ENCODE data around the gene PARP3. TPM values are rescaled to one million over a fixed set of nuclear protein-coding genes. Genes with fewer than 3 reads are reported as not detected.

The PARP3 gene
- total and polyA plus RNA-seq, 2 of the 8 experiments (the other 6 are each of a cell fraction or from before 2014, with no cell fraction given) = 1.3 to 1.6 TPM

DNA sequence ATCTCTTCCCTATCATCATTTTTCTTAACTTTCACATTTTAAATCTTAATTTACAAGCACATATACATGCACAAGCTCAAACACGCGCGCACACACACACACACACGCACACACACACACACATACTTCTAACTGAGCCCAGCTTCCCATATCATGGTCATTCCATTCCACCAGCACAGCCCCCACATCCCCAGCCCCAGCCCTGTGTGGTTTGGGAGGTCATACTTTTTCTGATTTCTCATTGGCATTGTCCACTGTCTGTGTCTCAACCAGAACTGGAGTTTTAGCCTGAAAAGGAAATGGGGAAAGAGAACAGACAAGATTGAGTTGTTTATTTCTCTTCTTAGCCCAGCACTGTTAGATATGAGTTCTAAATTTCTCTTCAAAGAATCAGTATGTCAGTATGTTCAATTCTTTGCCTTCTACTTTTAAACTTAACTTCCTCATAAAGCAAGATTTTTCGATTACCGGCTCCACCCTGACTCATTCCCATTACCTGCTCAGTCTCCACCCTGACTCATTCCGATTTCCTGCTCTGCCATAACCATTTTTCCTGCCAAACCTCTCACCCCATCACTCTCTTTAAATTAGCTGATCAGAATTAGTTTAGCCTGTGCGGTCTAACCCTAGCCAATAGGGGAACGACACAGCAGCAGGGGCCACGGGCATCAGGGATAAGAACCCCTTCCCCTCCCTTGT lies 45.4 kb upstream of the PARP3 start:
- Histone ChIP-seq H2BK15ac (ENCODE audit: low read length) (no peak overlapping the region), H2AK5ac (ENCODE audit: low read depth, low read length) (no peak overlapping the region), H2AFZ (ENCODE audit: low read length) (no peak overlapping the region), H3K4ac (replicated peaks; ENCODE audit: insufficient read length, low read depth, low read length) (no peak overlapping the region), H3K14ac (ENCODE audit: insufficient read length) (no peak overlapping the region), H3K9me3 (ENCODE audit: insufficient read depth in 2 of 2, low read depth in 1 of 2, low read length in 1 of 2) (no peaks in the 10 kb centered on the region; a peak in 1 of 4 replicates), H2BK5ac (ENCODE audit: low read depth, low read length) (no peak overlapping the region), H3K4me3 (ENCODE audit: extremely low read depth in 1 of 4, insufficient read depth in 2 of 4, low read depth in 3 of 4, low read length in 4 of 4) (no peak overlapping the region), H2BK120ac (replicated peaks; ENCODE audit: low read depth, low read length) (no peak overlapping the region), H4K8ac (ENCODE audit: extremely low read depth, insufficient read depth, low read length) (no peak overlapping the region), H3K4me1 (replicated peaks in 1 of 4; ENCODE audit: control insufficient read depth in 3 of 4, insufficient read depth in 4 of 4, low read length in 3 of 4) (peaks cover 0 to 3% (median 2%) of the 10 kb centered on the region in 4 experiments; a peak in 1 of 7 replicates), H3K23ac (ENCODE audit: insufficient read length) (no peak overlapping the region), H3K18ac (ENCODE audit: extremely low read depth, low read length) (no peak overlapping the region), H3K27me3 (replicated peaks in 1 of 4; ENCODE audit: control insufficient read depth in 3 of 4, extremely low read depth in 1 of 4, insufficient read depth in 3 of 4, low read length in 3 of 4) (no peaks in the 10 kb centered on the region; a peak in 3 of 7 replicates), H3K9ac (replicated peaks in 1 of 4; ENCODE audit: extremely low read depth in 1 of 4, low read depth in 3 of 4, low read length in 3 of 4) (no peak overlapping the region), H3K27ac (ENCODE audit: low read depth, low read length) (no peak overlapping the region), H3K36me3 (ENCODE audit: control insufficient read depth in 2 of 4, insufficient read depth in 4 of 4, low read length in 3 of 4) (no peaks in the 10 kb centered on the region), H3K79me2 (ENCODE audit: control insufficient read depth in 1 of 2, insufficient read depth in 2 of 2, low read length in 2 of 2) (no peaks in the 10 kb centered on the region), H3K56ac (replicated peaks; ENCODE audit: insufficient read length, low read depth, low read length) (no peak overlapping the region), H3K23me2 (ENCODE audit: low read depth, low read length) (no peaks in the 10 kb centered on the region; the same call in 1 of the 2 replicates), H2BK12ac (ENCODE audit: low read depth, low read length) (no peak overlapping the region), H3K79me1 (ENCODE audit: low read depth, low read length) (no peaks in the 10 kb centered on the region), H2BK20ac (ENCODE audit: low read length) (no peak overlapping the region), H3K4me2 (ENCODE audit: insufficient read depth in 1 of 2, low read depth in 2 of 2, low read length in 2 of 2) (no peak overlapping the region), H4K91ac (replicated peaks; ENCODE audit: insufficient read length, low read length) (no peak overlapping the region), H4K5ac (ENCODE audit: insufficient read length, low read depth, low read length) (no peak overlapping the region), H4K20me1 (replicated peaks in 1 of 2; ENCODE audit: control insufficient read depth in 1 of 2, insufficient read depth in 2 of 2, low read length in 2 of 2) (no peaks in the 10 kb centered on the region)
- CTCF ChIA-PET (ENCODE audit: partially characterized antibody) = interaction anchor here (1.0 to 1.7 kb wide), 2 partner anchors 8 to 76 kb away, joined by 3 to 6 read pairs; no protein-coding TSS in a partner anchor
- FAIRE-seq (no peak), DNase-seq (ENCODE audit: low read depth in 1 of 2, low spot score in 2 of 2) (no peak)
- 96 to 100% methylated on average over 3 to 10 of the region's 10 CpGs for WGBS, 2 experiments (ENCODE audit: extremely low coverage in 1 of 2, insufficient coverage in 1 of 2, insufficient read length in 1 of 2, insufficient replicate concordance in 2 of 2, low coverage in 1 of 2, low lambda C conversion rate in 2 of 2, missing lambda C conversion rate in 1 of 2)
- no peak for TF ChIP-seq SRF (IDR thresholded peaks at IDR 0.05; ENCODE audit: low read depth, low read length)
- POLR2A ChIA-PET (ENCODE audit: partially characterized antibody) = no interaction called here
